MM.1S (cell line): ENCODE results near the gene SNAPC1.

Source experiments
- DNase-seq: peaks from one replicate; pipeline ENCODE4 v3.0.0-alpha.2; 2015
- H2AFZ ChIP-seq: fragments of 300-600 bp; sonication (generic); 2 replicates; pipeline ENCODE4 v1.6.0; 2016; ENCODE audit warnings: antibody characterized with exemption, low read length
- H3F3A ChIP-seq: fragments of 300-600 bp; sonication (generic); 2 replicates; pipeline ENCODE4 v1.6.1; 2016; ENCODE audit warnings: mild to moderate bottlenecking, antibody characterized with exemption, low read length, moderate library complexity, mixed read lengths; ENCODE audit not compliant: insufficient read depth
- H3K27ac ChIP-seq: fragments of 300-600 bp; sonication (generic); 2 replicates; pipeline ENCODE4 v1.5.1; 2016; ENCODE audit warnings: mild to moderate bottlenecking, low read length
- H3K27me3 ChIP-seq: fragments of 300-600 bp; sonication (generic); replicated peaks from 2 replicates; pipeline ENCODE4 v1.6.0; 2016; ENCODE audit warnings: low read length; ENCODE audit not compliant: insufficient read depth
- H3K36me3 ChIP-seq: fragments of 300-600 bp; sonication (generic); replicated peaks from 2 replicates; pipeline ENCODE4 v1.6.1; 2016; ENCODE audit warnings: mild to moderate bottlenecking, low read length, mixed read lengths; ENCODE audit not compliant: insufficient read depth
- H3K4me1 ChIP-seq: fragments of 300-600 bp; sonication (generic); 2 replicates; pipeline ENCODE4 v1.6.1; 2016; ENCODE audit warnings: low read length, mixed read lengths
- H3K4me2 ChIP-seq: fragments of 300-600 bp; sonication (generic); 2 replicates; pipeline ENCODE4 v1.6.0; 2016; ENCODE audit warnings: low read depth, low read length
- H3K4me3 ChIP-seq: fragments of 300-600 bp; sonication (generic); 2 replicates; pipeline ENCODE4 v1.5.1; 2016; ENCODE audit warnings: low read length, mixed read lengths
- H3K79me2 ChIP-seq: fragments of 300-600 bp; sonication (generic); 2 replicates; pipeline ENCODE4 v1.6.1; 2016; ENCODE audit warnings: mixed run types, low read length, mixed read lengths
- H3K9ac ChIP-seq: fragments of 300-600 bp; sonication (generic); 2 replicates; pipeline ENCODE4 v1.6.1; 2016; ENCODE audit warnings: low read length, mixed read lengths
- H3K9me2 ChIP-seq: fragments of 300-600 bp; sonication (generic); replicated peaks from 2 replicates; pipeline ENCODE4 v1.6.1; 2016; ENCODE audit warnings: mild to moderate bottlenecking, low read length, mixed read lengths; ENCODE audit not compliant: insufficient read depth
- H3K9me3 ChIP-seq: fragments of 300-600 bp; sonication (generic); replicated peaks from 2 replicates; pipeline ENCODE4 v1.6.1; 2016; ENCODE audit warnings: mild to moderate bottlenecking, low read length, mixed read lengths; ENCODE audit not compliant: insufficient read depth
- H4K20me1 ChIP-seq: fragments of 300-600 bp; sonication (generic); 2 replicates; pipeline ENCODE4 v1.6.1; 2016; ENCODE audit warnings: mild to moderate bottlenecking, low read length, moderate library complexity, mixed read lengths; ENCODE audit not compliant: insufficient read depth
- CTCF ChIP-seq: fragments of 300-600 bp; sonication (generic); IDR thresholded peaks from 2 replicates; pipeline ENCODE4 v1.5.1; 2016; ENCODE audit warnings: antibody characterized with exemption, low read length, mixed read lengths
- EZH2 ChIP-seq: fragments of 300-600 bp; sonication (generic); optimal IDR thresholded peaks from 2 replicates; pipeline ENCODE3; 2017; ENCODE audit warnings: low read depth, mild to moderate bottlenecking, antibody characterized with exemption, low read length, mixed read lengths
- EZH2phosphoT487 ChIP-seq: fragments of 300-600 bp; sonication (generic); IDR thresholded peaks from 2 replicates; pipeline ENCODE4 v1.6.1; 2018; ENCODE audit warnings: antibody characterized with exemption, low read length

SNAPC1 gene

GRCh38 chr14:61724133-61724532 is 38.1 kb upstream of the SNAPC1 start:
- no peak overlapping the region for H3K9ac ChIP-seq
- H3K79me2 ChIP-seq = peaks cover 21% of the 10 kb centered on the region
- H3K36me3 ChIP-seq = no peaks in the 10 kb centered on the region; the same call in 1 of the 2 replicates
- TF ChIP-seq CTCF (no peak), EZH2 (no peak), EZH2phosphoT487 (no peak)
- DNase-seq = no peak
- no peak overlapping the region for H3K27ac ChIP-seq
- no peak overlapping the region for H3K4me2 ChIP-seq
- no peak overlapping the region for H3K4me3 ChIP-seq
- no peaks in the 10 kb centered on the region for H3K27me3 ChIP-seq
- no peaks in the 10 kb centered on the region for H3F3A ChIP-seq
- no peak overlapping the region for H2AFZ ChIP-seq
- no peaks in the 10 kb centered on the region for H3K9me3 ChIP-seq
- H3K9me2 ChIP-seq = no peaks in the 10 kb centered on the region
- 0 out of 2 replicates have a peak, but pooled peaks cover 3% of the 10 kb centered on the region for H4K20me1 ChIP-seq
- no peaks in the 10 kb centered on the region for H3K4me1 ChIP-seq

- Histone ChIP-seq H3K27ac (no peak overlapping the region), H3F3A (no peaks in the 10 kb centered on the region)
Measured at GRCh38 chr14:61726778-61727658, 35.2 kb upstream of the SNAPC1 start.

GRCh38 chr14:61730756-61731373 is 31.4 kb upstream of the SNAPC1 start:
- Histone ChIP-seq H3K4me1 (no peaks in the 10 kb centered on the region), H4K20me1 (no peaks in the 10 kb centered on the region), H3F3A (no peaks in the 10 kb centered on the region), H3K79me2 (no peaks in the 10 kb centered on the region; the same call in 1 of the 2 replicates), H3K36me3 (no peaks in the 10 kb centered on the region; the same call in 1 of the 2 replicates), H3K27me3 (no peaks in the 10 kb centered on the region), H3K27ac (no peak overlapping the region), H3K4me3 (no peak overlapping the region), H3K9ac (no peak overlapping the region), H3K4me2 (no peak overlapping the region), H2AFZ (no peak overlapping the region), H3K9me2 (no peaks in the 10 kb centered on the region), H3K9me3 (no peaks in the 10 kb centered on the region)
- TF ChIP-seq EZH2 (no peak), CTCF (peak; percentile 19; the same call in 1 of the 2 replicates), EZH2phosphoT487 (no peak)
- DNase-seq = no peak

More at GRCh38 chr14:61726778-61727658, 35.2 kb upstream of the SNAPC1 start:
- DNase-seq = no peak
- Histone ChIP-seq H3K4me3 (no peak overlapping the region), H2AFZ (no peak overlapping the region), H4K20me1 (no peaks in the 10 kb centered on the region), H3K4me2 (no peak overlapping the region), H3K9ac (no peak overlapping the region), H3K79me2 (peaks cover 3% of the 10 kb centered on the region; the same call in 1 of the 2 replicates), H3K4me1 (no peaks in the 10 kb centered on the region), H3K9me2 (no peaks in the 10 kb centered on the region), H3K36me3 (no peaks in the 10 kb centered on the region; the same call in 1 of the 2 replicates), H3K27me3 (no peaks in the 10 kb centered on the region), H3K9me3 (no peaks in the 10 kb centered on the region)
- TF ChIP-seq EZH2phosphoT487 = no peak
- no peak for TF ChIP-seq CTCF
- TF ChIP-seq EZH2 = no peak
